ENCODE data around the gene DNER. TPM values are rescaled to one million over a fixed set of nuclear protein-coding genes. Genes with fewer than 3 reads are reported as not detected.
"Not testable (repeated sequence)": the region's sequence is repeated elsewhere in the genome, so short reads cannot be mapped to it uniquely, and the experiment has no call there.

DNER gene
- total RNA-seq, 2 donors from 2014 or later: 0.40 to 1.3 TPM

- intact Hi-C loops (cut with DNase I, micrococcal nuclease): no loop called here
- DNase-seq (no peak), ATAC-seq (no peak)
Measured at GRCh38 chr2:229344151-229344551, 370.2 kb downstream of the DNER start.

GRCh38 chr2:229343661-229344060 is 370.7 kb downstream of the DNER start:
- DNase-seq (no peak), ATAC-seq (no peak)
- intact Hi-C loops (cut with DNase I, micrococcal nuclease): no loop called here

GRCh38 chr2:229342376-229342775 is 372.0 kb downstream of the DNER start:
- intact Hi-C loops (cut with DNase I, micrococcal nuclease): no loop called here
- peak; percentile 35 to 40 for DNase-seq

GRCh38 chr2:229340086-229340760 is 374.1 kb downstream of the DNER start:
- ATAC-seq: no peak
- intact Hi-C loops (cut with DNase I, micrococcal nuclease): no loop called here

More at GRCh38 chr2:229342376-229342775, 372.0 kb downstream of the DNER start:
- ATAC-seq: no peak

GRCh38 chr2:229339618-229340017 is 374.7 kb downstream of the DNER start:
- intact Hi-C loops (cut with DNase I, micrococcal nuclease): no loop called here
- no peak for ATAC-seq
- DNase-seq: no peak

More at GRCh38 chr2:229340086-229340760, 374.1 kb downstream of the DNER start:
- DNase-seq: no peak

GRCh38 chr2:229339171-229339570 is 375.2 kb downstream of the DNER start:
- DNase-seq; intact Hi-C loops (cut with DNase I, micrococcal nuclease); ATAC-seq: not testable (repeated sequence)

GRCh38 chr2:229335877-229336346 is 378.4 kb downstream of the DNER start:
- DNase-seq: no peak
- intact Hi-C loops (cut with DNase I, micrococcal nuclease): no loop called here
- no peak for ATAC-seq

- intact Hi-C loops (cut with DNase I, micrococcal nuclease): no loop called here
- DNase-seq: no peak
- ATAC-seq: no peak
Measured at GRCh38 chr2:229335330-229335729, 379.0 kb downstream of the DNER start.

GRCh38 chr2:229330952-229331351 is 383.4 kb downstream of the DNER start:
- DNase-seq (no peak), ATAC-seq (peak; percentile 40)
- intact Hi-C loops (cut with DNase I, micrococcal nuclease): no loop called here

- intact Hi-C loops (cut with DNase I, micrococcal nuclease): no loop called here
Measured at GRCh38 chr2:229319558-229319957, 394.8 kb downstream of the DNER start.

GRCh38 chr2:229314117-229314516 is 400.2 kb downstream of the DNER start:
- no peak for ATAC-seq
- no peak for DNase-seq
- intact Hi-C loops (cut with DNase I, micrococcal nuclease): no loop called here

More at GRCh38 chr2:229319558-229319957, 394.8 kb downstream of the DNER start:
- ATAC-seq (no peak), DNase-seq (no peak)

- intact Hi-C loops (cut with DNase I, micrococcal nuclease): no loop called here
- ATAC-seq (no peak), DNase-seq (no peak)
Measured at GRCh38 chr2:229313591-229313990, 400.8 kb downstream of the DNER start.

Other genes starting within 250 kb of the DNER start
- gene TRIP12, start 207.5 kb upstream of the DNER start, total RNA-seq: 100 to 1,000 TPM; 183 to 188 TPM
- gene FBXO36, start 207.9 kb upstream of the DNER start, total RNA-seq: 1 to 10 TPM; 1.6 to 2.3 TPM